SU-DHL-6 (cell line): ENCODE data around the gene DCAF15.

Experiments used
- H2AFZ ChIP-seq: fragments of 200-600 bp; sonication (generic); 2 replicates; pipeline ENCODE4 v1.6.1; 2014; ENCODE audit warnings: low read depth, mild to moderate bottlenecking, moderate library complexity, mixed read lengths, antibody characterized with exemption, low read length; ENCODE audit not compliant: severe bottlenecking
- H3F3A ChIP-seq: fragments of 200-600 bp; shearing (Covaris generic); 2 replicates; pipeline ENCODE4 v1.6.0; 2016; ENCODE audit warnings: antibody characterized with exemption, mild to moderate bottlenecking; ENCODE audit not compliant: insufficient read depth
- H3K27ac ChIP-seq: fragments of 200-600 bp; sonication (generic); 2 replicates; pipeline ENCODE4 v1.5.1; 2016; ENCODE audit warnings: low read depth, mild to moderate bottlenecking, low read length, moderate library complexity, mixed read lengths
- H3K27me3 ChIP-seq: fragments of 200-600 bp; sonication (generic), shearing (Covaris generic); 2 replicates; pipeline ENCODE4 v1.6.0; 2014; ENCODE audit warnings: mild to moderate bottlenecking, low read length
- H3K36me3 ChIP-seq: fragments of 200-600 bp; sonication (generic); 2 replicates; pipeline ENCODE4 v1.6.1; 2014; ENCODE audit warnings: mild to moderate bottlenecking, low read length, mixed read lengths
- H3K4me2 ChIP-seq: fragments of 300-600, 200-600 bp; shearing (Covaris generic), sonication (generic); 2 replicates; pipeline ENCODE4 v1.6.0; 2014; ENCODE audit warnings: low read length, low read depth, mild to moderate bottlenecking; ENCODE audit not compliant: poor library complexity, severe bottlenecking
- H3K4me3 ChIP-seq: fragments of 200-600 bp; sonication (generic); 2 replicates; pipeline ENCODE4 v1.5.1; 2014; ENCODE audit warnings: antibody characterized with exemption, low read length, mild to moderate bottlenecking, mixed read lengths; ENCODE audit not compliant: insufficient read depth, poor library complexity, severe bottlenecking
- H3K79me2 ChIP-seq: fragments of 200-600 bp; sonication (generic); 2 replicates; pipeline ENCODE4 v1.6.1; 2014; ENCODE audit warnings: mild to moderate bottlenecking, low read length, moderate library complexity; ENCODE audit not compliant: insufficient read depth
- H3K9ac ChIP-seq: fragments of 200-600 bp; sonication (generic); 2 replicates; pipeline ENCODE4 v1.7.0; 2014; ENCODE audit warnings: mild to moderate bottlenecking, low read length
- H3K9me2 ChIP-seq: fragments of 200-600 bp; sonication (generic); replicated peaks from 2 replicates; pipeline ENCODE4 v1.6.1; 2014; ENCODE audit warnings: low read length; ENCODE audit not compliant: insufficient read depth
- H3K9me3 ChIP-seq: fragments of 200-600 bp; sonication (generic); 2 replicates; pipeline ENCODE4 v1.6.1; 2014; ENCODE audit warnings: low read length, mixed read lengths; ENCODE audit not compliant: insufficient read depth
- H4K20me1 ChIP-seq: fragments of 200-600 bp; sonication (generic); 2 replicates; pipeline ENCODE4 v1.6.1; 2014; ENCODE audit warnings: low read depth, mild to moderate bottlenecking, antibody characterized with exemption, low read length, moderate library complexity, mixed read lengths
- EZH2phosphoT487 ChIP-seq: fragments of 200-600 bp; sonication (generic), shearing (Covaris generic); conservative IDR thresholded peaks from 2 replicates; pipeline ENCODE4 v1.6.1; 2018; ENCODE audit warnings: mild to moderate bottlenecking, antibody characterized with exemption, low read length, moderate library complexity, mixed read lengths
- TF ChIP-seq, protein P1 (sequence below): fragments of 200-600 bp; sonication (generic); IDR thresholded peaks from one replicate; pipeline ENCODE4 v1.5.1; 2017; ENCODE audit warnings: antibody characterized with exemption, mild to moderate bottlenecking, low read length, moderate library complexity; ENCODE audit not compliant: insufficient read depth, poor library complexity, severe bottlenecking

DCAF15 gene

DNA sequence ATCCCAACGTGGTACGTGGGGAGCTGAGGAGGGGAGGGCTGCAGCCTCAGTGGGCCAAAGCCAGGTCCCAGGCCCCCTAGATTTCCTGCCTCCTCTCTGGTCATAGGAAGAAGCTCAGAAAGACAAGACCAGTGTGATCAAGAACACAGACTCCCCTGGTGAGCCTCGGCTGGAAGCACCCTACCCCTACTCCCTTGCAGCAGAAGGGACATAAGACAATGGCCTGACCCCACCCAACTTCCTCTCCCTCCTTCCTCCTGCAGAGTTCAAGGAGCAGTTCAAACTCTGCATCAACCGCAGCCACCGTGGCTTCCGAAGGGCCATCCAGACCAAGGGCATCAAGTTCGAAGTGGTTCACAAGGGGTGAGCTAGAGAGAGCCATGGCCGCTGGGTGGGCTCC is 25.6 kb upstream of the DCAF15 start:
- Histone ChIP-seq H4K20me1 (no peaks in the 10 kb centered on the region), H3K27me3 (no peaks in the 10 kb centered on the region), H2AFZ (no peak overlapping the region), H3K79me2 (no peaks in the 10 kb centered on the region), H3K4me2 (no peak overlapping the region), H3F3A (no peaks in the 10 kb centered on the region), H3K27ac (no peak overlapping the region), H3K36me3 (no peaks in the 10 kb centered on the region), H3K4me3 (no peak overlapping the region), H3K9me2 (no peaks in the 10 kb centered on the region), H3K9me3 (no peaks in the 10 kb centered on the region), H3K9ac (no peak overlapping the region)
- TF ChIP-seq EZH2phosphoT487, result no peak
- TF ChIP-seq, protein P1, sequence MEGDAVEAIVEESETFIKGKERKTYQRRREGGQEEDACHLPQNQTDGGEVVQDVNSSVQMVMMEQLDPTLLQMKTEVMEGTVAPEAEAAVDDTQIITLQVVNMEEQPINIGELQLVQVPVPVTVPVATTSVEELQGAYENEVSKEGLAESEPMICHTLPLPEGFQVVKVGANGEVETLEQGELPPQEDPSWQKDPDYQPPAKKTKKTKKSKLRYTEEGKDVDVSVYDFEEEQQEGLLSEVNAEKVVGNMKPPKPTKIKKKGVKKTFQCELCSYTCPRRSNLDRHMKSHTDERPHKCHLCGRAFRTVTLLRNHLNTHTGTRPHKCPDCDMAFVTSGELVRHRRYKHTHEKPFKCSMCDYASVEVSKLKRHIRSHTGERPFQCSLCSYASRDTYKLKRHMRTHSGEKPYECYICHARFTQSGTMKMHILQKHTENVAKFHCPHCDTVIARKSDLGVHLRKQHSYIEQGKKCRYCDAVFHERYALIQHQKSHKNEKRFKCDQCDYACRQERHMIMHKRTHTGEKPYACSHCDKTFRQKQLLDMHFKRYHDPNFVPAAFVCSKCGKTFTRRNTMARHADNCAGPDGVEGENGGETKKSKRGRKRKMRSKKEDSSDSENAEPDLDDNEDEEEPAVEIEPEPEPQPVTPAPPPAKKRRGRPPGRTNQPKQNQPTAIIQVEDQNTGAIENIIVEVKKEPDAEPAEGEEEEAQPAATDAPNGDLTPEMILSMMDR, result no peak

DNA sequence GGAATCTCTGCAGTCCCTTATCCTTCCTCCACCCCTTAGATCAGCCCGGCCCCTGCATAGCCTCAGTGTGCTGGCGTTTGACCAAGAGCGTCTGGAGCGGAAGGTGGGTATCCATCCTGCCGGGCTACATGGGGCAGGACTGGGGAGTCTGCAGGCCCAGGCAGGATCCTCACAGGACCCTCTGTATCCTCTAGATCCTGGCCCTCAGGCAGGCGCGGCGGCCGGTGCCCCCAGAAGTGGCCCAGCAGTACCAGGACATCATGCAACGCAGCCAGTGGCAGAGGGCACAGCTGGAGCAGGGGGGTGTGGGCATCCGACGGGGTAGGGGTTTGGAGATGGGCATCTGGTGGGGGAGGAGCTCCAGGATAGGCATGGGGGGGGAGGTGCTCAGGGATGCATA is 23.0 kb upstream of the DCAF15 start:
- Histone ChIP-seq H3K9ac (no peak overlapping the region), H3K9me3 (no peaks in the 10 kb centered on the region), H3K36me3 (no peaks in the 10 kb centered on the region), H3K27ac (no peak overlapping the region), H2AFZ (no peak overlapping the region), H4K20me1 (no peaks in the 10 kb centered on the region), H3K27me3 (no peaks in the 10 kb centered on the region), H3K4me2 (no peak overlapping the region), H3F3A (no peaks in the 10 kb centered on the region), H3K9me2 (no peaks in the 10 kb centered on the region), H3K4me3 (no peak overlapping the region), H3K79me2 (no peaks in the 10 kb centered on the region)
- TF ChIP-seq, protein P1, result no peak
- TF ChIP-seq EZH2phosphoT487, result no peak

DNA sequence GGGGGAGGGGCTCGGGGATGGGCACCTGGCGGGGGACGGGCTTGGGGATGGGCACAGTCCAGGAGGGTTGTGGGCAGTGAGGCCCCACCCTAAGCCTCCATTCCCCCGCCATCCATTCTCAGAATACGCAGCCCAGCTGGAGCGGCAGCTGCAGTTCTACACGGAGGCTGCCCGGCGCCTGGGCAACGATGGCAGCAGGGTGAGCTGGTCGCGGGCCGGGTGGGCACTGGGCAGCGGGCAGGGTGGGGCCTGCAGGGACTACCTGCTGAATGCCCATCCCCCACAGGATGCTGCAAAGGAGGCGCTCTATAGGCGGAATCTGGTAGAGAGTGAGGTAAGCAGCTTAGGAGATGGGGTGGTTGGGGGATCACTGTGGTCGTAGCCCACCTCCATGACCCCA is 22.4 kb upstream of the DCAF15 start:
- Histone ChIP-seq H3K36me3 (no peaks in the 10 kb centered on the region), H3K9me3 (no peaks in the 10 kb centered on the region), H3F3A (no peaks in the 10 kb centered on the region), H3K4me2 (no peak overlapping the region), H3K27ac (no peak overlapping the region), H3K27me3 (no peaks in the 10 kb centered on the region), H3K79me2 (no peaks in the 10 kb centered on the region), H3K9ac (no peak overlapping the region), H4K20me1 (no peaks in the 10 kb centered on the region), H3K9me2 (no peaks in the 10 kb centered on the region), H2AFZ (no peak overlapping the region), H3K4me3 (no peak overlapping the region)
- TF ChIP-seq, protein P1, result no peak
- TF ChIP-seq EZH2phosphoT487, result no peak

DNA sequence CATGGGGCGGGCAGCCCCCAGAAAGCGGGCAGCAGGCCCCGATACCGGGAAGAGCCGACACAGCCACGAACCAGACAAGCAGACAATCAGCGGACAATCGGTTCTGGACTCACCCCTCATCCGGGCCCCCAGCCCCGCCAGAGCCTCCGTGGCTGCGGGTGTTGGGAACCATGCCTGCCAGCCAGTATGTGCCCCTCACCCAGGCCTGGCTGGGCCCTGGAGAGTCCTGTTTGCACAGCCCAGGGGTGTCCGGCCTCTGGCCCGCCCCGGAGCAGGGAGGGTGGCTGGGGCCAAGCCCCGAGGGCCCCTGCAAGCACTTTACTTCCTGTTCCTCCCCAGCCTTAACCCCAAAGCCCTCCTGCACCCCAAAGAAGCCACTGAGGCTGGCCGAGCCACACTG is 21.9 kb upstream of the DCAF15 start:
- H3K9ac ChIP-seq, result no peak overlapping the region
- no peak overlapping the region for H3K4me3 ChIP-seq
- no peaks in the 10 kb centered on the region for H3K79me2 ChIP-seq
- no peaks in the 10 kb centered on the region for H4K20me1 ChIP-seq
- no peaks in the 10 kb centered on the region for H3K9me3 ChIP-seq
- no peaks in the 10 kb centered on the region for H3K36me3 ChIP-seq
- no peaks in the 10 kb centered on the region for H3K9me2 ChIP-seq
- no peaks in the 10 kb centered on the region for H3K27me3 ChIP-seq
- no peak overlapping the region for H2AFZ ChIP-seq
- TF ChIP-seq, protein P1, result no peak
- no peak for TF ChIP-seq EZH2phosphoT487
- no peak overlapping the region for H3K4me2 ChIP-seq
- no peaks in the 10 kb centered on the region for H3F3A ChIP-seq
- H3K27ac ChIP-seq, result no peak overlapping the region
